LNCaP clone FGC (cell line): ENCODE measurements around the gene KLF6.

Source experiments
- DNase-seq: peaks from one replicate; pipeline ENCODE4 v3.0.0-alpha.2; 2011; ENCODE audit warnings: low read depth
- H3K4me3 ChIP-seq: 2 replicates; pipeline ENCODE4 v1.5.1; 2011; ENCODE audit warnings: mild to moderate bottlenecking, low read depth, low read length, control low read depth
- CTCF ChIP-seq: IDR thresholded peaks from 2 replicates; pipeline ENCODE4 v1.5.1; 2012; ENCODE audit warnings: mild to moderate bottlenecking; ENCODE audit not compliant: control insufficient read depth, insufficient read depth; ENCODE audit errors: extremely low read depth

Gene KLF6

DNA sequence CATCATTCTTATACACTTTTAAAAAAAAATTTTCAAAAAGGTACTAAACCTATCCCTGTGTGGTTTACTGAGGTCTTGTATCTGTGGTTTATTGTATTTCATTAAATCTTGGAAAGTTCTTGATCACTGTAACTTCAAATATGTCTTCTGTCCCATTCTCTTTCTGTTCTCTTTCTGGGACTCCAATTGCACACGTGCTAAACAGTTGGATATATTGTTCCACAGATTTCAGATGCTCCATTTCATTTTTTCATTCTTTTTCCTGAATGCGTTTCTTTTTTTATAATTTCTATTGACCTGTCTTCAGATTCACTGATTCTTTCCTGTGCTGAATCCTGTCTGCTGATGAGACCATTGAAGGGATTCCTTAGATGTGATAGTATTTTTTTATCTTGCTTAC lies 4.6 kb upstream of the KLF6 start:
- DNase-seq: no peak
- TF ChIP-seq CTCF: no peak
- H3K4me3 ChIP-seq: no peak overlapping the region

- no peak for TF ChIP-seq CTCF
- no peak overlapping the region for H3K4me3 ChIP-seq
- DNase-seq: no peak
Observed at GRCh38 chr10:3787816-3788215, 2.8 kb upstream of the KLF6 start.

DNA sequence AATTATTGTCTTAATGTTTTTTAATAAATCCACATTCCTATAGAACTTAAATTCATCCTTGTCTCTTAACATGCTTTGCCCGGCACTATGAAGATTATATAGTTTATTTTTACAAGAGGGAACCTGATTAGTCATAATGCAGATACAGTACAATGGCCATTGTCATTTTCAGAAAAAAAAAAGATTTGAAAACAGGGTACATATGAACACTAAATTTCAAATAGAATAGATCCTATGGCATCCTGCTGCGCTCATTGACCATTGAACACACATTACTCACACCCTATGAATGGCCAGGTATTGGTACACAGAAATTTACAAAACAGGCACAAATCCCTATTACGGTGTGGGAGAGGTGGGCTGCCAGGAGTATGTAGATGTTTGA lies 2.0 kb upstream of the KLF6 start:
- no peak overlapping the region for H3K4me3 ChIP-seq
- DNase-seq: no peak
- TF ChIP-seq CTCF: no peak

GRCh38 chr10:3786295-3787015 lies 1.4 kb upstream of the KLF6 start:
- TF ChIP-seq CTCF: no peak
- DNase-seq: no peak
- peak overlapping the region; percentile 63; the same call in 1 of the 2 replicates for H3K4me3 ChIP-seq

DNA sequence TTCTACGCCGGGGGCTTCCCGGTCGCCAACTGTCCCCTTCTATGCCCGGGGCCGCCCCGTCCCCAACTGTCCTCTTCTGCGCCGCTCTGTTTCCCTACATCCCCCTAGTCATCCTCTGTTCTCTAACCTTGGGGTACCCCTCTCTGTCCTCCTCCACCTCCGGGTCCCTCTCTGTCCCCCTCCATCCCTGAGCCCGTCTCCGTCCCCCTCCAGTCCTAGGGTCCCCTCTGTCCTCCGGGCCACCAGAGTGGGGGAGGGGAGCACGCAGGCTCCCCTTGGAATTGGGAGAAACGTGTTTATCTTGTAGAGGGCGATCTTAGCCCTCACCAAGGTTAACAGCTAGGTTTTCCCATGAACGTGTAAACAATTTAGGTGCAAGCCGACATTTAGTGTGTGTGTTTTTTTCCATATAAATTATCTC lies 852 bp upstream of the KLF6 start:
- no peak for TF ChIP-seq CTCF
- no peak for DNase-seq
- H3K4me3 ChIP-seq: peak overlapping the region; percentile 63

DNA sequence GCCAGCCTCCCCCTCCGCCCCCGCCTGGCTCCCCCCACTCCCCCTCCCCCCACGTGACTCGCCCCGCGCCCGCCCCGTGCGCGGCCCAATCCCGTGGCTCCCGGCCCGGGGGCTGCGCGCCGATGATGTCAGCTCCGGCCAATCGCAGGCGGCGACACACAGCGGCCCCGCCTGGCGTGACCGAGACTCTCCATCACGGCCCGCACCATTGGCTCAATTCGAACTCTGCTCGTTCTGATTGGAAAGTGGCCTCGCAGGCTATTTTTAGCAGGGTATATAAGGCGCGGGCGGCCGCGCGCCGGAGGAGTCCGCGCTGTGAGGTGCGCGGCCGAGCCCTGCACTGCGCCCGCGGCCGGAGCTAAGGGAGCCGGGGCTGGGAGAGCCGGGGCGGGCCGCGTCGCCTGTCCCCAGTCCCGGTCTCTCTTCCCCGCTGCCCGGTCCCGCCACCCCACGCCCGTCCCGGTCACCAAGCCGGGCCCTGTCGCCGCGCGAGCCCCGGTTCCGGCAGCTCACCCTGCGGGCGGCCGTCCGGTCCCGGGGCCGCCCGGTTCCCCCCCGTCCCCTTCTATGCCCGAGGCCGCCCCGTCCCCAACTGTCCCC lies 342 bp upstream of the KLF6 start:
- peak overlapping the region; percentile 76 for H3K4me3 ChIP-seq
- no peak for TF ChIP-seq CTCF
- DNase-seq: peak; percentile 89
